Measurements from ENCODE around the gene RNF25. TPM values are rescaled to one million over a fixed set of nuclear protein-coding genes. Genes with fewer than 3 reads are reported as not detected.

The RNF25 gene
- total RNA-seq, 1 donor from 2014 or later: 15.3 TPM

DNA sequence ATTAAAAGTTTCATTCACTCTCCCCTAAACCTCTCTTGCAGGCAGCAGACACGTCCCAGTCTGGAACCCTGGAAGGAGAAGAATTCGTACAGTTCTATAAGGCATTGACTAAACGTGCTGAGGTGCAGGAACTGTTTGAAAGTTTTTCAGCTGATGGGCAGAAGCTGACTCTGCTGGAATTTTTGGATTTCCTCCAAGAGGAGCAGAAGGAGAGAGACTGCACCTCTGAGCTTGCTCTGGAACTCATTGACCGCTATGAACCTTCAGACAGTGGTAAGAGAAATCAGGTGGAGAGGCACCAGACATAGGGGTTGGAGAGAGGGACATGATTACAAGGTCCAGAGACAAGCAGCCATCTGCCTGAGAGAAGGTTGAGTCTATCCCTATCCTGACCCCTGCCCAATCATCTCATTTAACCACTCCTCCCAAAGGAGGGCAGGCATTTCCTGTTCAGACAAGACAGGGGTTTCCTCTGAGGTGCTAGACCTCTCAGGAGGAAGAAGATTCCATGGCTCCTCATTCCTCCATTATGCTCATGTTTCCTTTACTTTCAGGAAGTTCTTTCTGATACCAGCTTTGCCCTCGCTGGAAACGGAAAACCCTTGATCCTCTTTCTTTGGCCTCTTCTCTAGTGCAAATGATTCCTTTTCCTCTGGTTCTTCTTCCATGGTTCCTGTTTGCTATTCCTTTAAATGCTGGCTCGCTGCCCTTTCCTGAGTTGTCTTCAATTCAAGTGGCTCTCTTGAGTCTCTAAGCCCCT, 49.0 kb downstream of the RNF25 start:
- ATAC-seq: no peak

DNA sequence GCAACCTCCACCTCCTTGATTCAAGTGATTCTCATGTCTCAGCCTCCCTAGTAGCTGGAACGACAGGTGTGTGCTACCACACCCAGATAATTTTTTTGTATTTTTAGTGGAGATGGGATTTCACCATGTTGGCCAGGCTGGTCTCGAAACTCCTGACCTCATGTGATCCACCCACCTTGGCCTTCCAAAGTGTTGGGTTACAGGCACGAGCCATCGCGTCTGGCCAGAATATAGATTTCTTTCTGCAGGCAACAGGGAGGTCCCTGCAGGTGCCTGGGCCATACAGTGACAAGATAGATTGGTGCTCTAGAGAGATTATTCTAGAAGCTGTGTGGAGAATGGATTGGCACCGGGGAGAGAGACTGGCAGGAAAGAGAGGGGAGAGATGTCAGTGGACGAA, 50.8 kb downstream of the RNF25 start:
- no peak for ATAC-seq

DNA sequence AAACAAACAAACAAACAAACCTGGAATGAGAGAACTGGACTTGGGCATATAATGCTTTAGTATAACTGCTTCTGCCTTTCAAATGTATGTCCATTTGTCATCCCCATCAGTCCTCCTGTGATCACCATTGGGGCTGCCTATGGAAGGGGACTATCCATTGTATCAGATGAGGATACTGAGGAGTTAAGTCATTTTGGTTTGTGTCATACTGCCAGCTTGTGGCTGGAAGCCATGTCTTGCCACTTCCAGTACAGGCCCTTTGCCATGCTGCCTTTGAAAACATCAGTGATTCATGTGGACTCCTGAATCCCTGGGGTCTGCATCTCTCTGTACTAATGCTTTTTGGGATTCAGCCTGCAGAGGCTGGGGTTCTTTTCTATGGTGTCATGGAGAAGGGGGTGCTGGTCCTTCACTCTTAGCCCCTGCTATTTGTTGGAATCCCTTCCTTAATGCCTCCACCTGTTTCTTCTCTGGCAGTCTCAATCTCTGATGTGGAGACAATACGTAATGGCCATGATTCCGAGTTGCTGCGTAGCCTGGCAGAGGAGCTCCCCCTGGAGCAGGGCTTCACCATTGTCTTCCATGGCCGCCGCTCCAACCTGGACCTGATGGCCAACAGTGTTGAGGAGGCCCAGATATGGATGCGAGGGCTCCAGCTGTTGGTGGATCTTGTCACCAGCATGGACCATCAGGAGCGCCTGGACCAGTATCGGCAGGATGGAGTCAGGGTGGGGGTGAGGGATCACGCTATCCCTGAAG, 53.5 kb downstream of the RNF25 start:
- no peak for ATAC-seq

DNA sequence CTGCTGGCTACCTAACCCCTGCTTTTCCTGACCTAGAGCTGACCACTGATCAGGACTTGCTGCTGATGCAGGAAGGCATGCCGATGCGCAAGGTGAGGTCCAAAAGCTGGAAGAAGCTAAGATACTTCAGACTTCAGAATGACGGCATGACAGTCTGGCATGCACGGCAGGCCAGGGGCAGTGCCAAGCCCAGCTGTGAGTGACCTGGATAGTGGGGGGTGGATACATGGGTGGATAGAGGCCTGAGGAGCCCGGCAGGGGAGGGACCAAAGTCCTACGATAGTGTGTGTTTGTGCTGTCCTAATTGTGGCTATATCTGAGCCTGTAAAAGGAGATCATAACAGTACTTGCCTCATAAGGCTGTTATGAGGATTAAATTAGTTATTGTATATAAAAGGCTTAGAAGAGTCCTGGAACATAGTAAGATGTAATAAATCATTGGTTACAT, 55.9 kb downstream of the RNF25 start:
- ATAC-seq: no peak

Other genes starting within 250 kb of the RNF25 start
- 11.8 TPM for gene USP37, start 103.7 kb downstream of the RNF25 start, total RNA-seq
- 34.6 TPM for gene CNOT9, start 103.2 kb downstream of the RNF25 start, total RNA-seq
- 5.7 TPM for gene PLCD4, start 64.1 kb downstream of the RNF25 start, total RNA-seq
- 13.8 TPM for gene ZNF142, start 12.4 kb downstream of the RNF25 start, total RNA-seq
- 43.9 TPM for gene BCS1L, start 12.3 kb downstream of the RNF25 start, total RNA-seq
- 12.0 TPM for gene STK36, start 84 bp upstream of the RNF25 start, total RNA-seq
- 14.0 TPM for gene TTLL4, start 38.8 kb upstream of the RNF25 start, total RNA-seq
- gene CYP27A1, start 110.1 kb upstream of the RNF25 start, total RNA-seq: 4.9 TPM
- gene PRKAG3, start 159.8 kb upstream of the RNF25 start, total RNA-seq: not detected
- gene WNT6, start 187.8 kb upstream of the RNF25 start, total RNA-seq: not detected
- gene WNT10A, start 208.8 kb upstream of the RNF25 start, total RNA-seq: 3.4 TPM

Measured in esophagus mucosa (tissue), 1 donor.